ENCODE results near the gene PAH.

The PAH gene

GRCh38 chr12:102962532-102962931 lies 45.5 kb upstream of the PAH start:
- TF ChIP-seq, protein P1, sequence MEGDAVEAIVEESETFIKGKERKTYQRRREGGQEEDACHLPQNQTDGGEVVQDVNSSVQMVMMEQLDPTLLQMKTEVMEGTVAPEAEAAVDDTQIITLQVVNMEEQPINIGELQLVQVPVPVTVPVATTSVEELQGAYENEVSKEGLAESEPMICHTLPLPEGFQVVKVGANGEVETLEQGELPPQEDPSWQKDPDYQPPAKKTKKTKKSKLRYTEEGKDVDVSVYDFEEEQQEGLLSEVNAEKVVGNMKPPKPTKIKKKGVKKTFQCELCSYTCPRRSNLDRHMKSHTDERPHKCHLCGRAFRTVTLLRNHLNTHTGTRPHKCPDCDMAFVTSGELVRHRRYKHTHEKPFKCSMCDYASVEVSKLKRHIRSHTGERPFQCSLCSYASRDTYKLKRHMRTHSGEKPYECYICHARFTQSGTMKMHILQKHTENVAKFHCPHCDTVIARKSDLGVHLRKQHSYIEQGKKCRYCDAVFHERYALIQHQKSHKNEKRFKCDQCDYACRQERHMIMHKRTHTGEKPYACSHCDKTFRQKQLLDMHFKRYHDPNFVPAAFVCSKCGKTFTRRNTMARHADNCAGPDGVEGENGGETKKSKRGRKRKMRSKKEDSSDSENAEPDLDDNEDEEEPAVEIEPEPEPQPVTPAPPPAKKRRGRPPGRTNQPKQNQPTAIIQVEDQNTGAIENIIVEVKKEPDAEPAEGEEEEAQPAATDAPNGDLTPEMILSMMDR (conservative IDR thresholded peaks at IDR 0.05; ENCODE audit: low read depth, low read length) = no peak

DNA sequence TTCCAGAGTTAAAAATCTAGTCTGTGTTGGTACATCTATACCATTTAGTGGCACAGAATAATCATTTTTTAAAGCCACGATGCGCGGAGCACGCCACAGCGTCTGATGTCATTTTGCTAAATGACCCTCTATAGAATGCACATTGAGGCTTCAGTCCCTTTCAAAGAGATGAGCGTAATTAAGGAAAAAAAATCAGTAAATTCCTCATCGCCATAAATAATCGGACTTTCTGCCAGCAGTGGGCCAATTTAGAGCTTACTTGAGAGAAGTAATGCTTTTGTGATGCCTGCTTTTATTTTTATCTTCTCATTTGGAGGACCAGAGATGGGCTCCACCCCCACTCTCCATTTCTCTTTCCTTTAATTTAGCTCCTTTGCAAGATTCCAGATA lies 44.4 kb upstream of the PAH start:
- TF ChIP-seq, protein P1 (conservative IDR thresholded peaks at IDR 0.05; ENCODE audit: low read depth, low read length) = no peak
- DNase-seq (ENCODE audit: low read depth) = no peak
- no peak overlapping the region for H3K4me3 ChIP-seq (ENCODE audit: low read length)

More at GRCh38 chr12:102962532-102962931, 45.5 kb upstream of the PAH start:
- DNase-seq (ENCODE audit: low read depth) = no peak
- H3K4me3 ChIP-seq (ENCODE audit: low read length) = no peak overlapping the region

DNA sequence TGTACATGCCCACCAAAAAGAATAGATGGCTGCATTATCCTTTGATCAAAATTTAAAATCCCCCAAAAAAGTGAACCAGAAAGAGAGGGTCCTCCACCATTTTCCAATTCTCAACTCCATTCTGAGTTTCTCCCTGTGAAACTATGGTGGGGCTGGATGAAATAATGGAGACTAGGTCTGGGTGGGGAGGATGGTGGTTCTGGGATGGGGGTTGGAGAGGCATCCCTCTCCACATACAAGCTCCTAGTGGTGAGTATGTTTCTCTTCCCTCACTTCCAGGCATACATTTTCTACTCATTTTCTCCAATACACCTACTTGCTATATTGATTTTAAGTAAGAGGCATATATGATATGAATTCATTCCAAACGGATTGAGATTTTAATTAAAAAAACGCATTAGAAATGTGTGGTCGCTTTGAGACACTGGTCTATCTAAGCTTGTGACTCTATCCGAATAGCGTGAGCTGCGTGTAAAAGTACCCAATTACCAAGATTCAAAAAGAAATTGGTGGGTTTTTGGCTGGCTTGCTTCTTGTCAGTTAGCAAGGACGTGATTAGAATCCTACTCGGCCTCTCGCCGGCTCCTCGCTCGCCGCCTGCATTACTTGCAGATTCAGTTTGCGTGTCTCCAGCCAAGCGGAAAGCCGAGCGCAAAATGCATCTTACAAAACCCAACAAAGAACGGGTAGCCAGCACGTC lies 43.9 kb upstream of the PAH start:
- TF ChIP-seq, protein P1 (conservative IDR thresholded peaks at IDR 0.05; ENCODE audit: low read depth, low read length) = no peak
- H3K4me3 ChIP-seq (ENCODE audit: low read length) = no peak overlapping the region
- DNase-seq (ENCODE audit: low read depth) = no peak

GRCh38 chr12:102959391-102959790 lies 42.3 kb upstream of the PAH start:
- no peak for DNase-seq (ENCODE audit: low read depth)
- H3K4me3 ChIP-seq (ENCODE audit: low read length) = no peak overlapping the region
- TF ChIP-seq, protein P1 (conservative IDR thresholded peaks at IDR 0.05; ENCODE audit: low read depth, low read length) = no peak

- no peak overlapping the region for H3K4me3 ChIP-seq (ENCODE audit: low read length)
- DNase-seq (ENCODE audit: low read depth) = no peak
- TF ChIP-seq, protein P1 (conservative IDR thresholded peaks at IDR 0.05; ENCODE audit: low read depth, low read length) = no peak
These were observed 41.8 kb upstream of the PAH start for GRCh38 chr12:102958830-102959176.

- DNase-seq (ENCODE audit: low read depth) = no peak
- TF ChIP-seq, protein P1 (conservative IDR thresholded peaks at IDR 0.05; ENCODE audit: low read depth, low read length) = no peak
These were observed 41.2 kb upstream of the PAH start for GRCh38 chr12:102958073-102958829.

More at GRCh38 chr12:102958073-102958829, 41.2 kb upstream of the PAH start:
- H3K4me3 ChIP-seq (ENCODE audit: low read length) = peak overlapping the region; percentile 34

Data from retinal pigment epithelial cell (primary cell).